Thoracic aorta (tissue), 2 donors: ENCODE data around the gene DGCR6L. TPM values are rescaled to one million over a fixed set of nuclear protein-coding genes. Genes with fewer than 3 reads are reported as not detected.
"Not testable (repeated sequence)": the region's sequence is repeated elsewhere in the genome, so short reads cannot be mapped to it uniquely, and the experiment has no call there.

ENCODE experiments used
- ATAC-seq: fragments of 150-250 bp; one replicate; pipeline ENCODE4 v1.8.0; 2017; ENCODE audit warnings: low read depth; ENCODE audit not compliant: insufficient number of reproducible peaks, low FRiP score
- DNase-seq: peaks from one replicate; pipeline ENCODE4 v3.0.0-alpha.2; 2020; ENCODE audit warnings: low spot score
- H3K27ac ChIP-seq, 2 donors: fragments of 200-600 bp; sonication (generic); 1 replicate in 1 of 2; 2 replicates in 1 of 2; pipeline ENCODE4 v1.5.1; 2016; ENCODE audit warnings: mild to moderate bottlenecking in 2 of 2, moderate library complexity in 2 of 2
- H3K27me3 ChIP-seq: fragments of 200-600 bp; sonication (generic); replicated peaks from 2 replicates; pipeline ENCODE4 v1.6.0; 2016; ENCODE audit warnings: mild to moderate bottlenecking; ENCODE audit not compliant: insufficient read depth
- H3K36me3 ChIP-seq: fragments of 200-600 bp; sonication (generic); one replicate; pipeline ENCODE4 v1.5.1; 2016
- H3K4me1 ChIP-seq, 2 donors: fragments of 200-600 bp; sonication (generic); 1 replicate in 1 of 2; 2 replicates in 1 of 2; pipeline versions ENCODE4 v1.5.1 to v1.6.0; 2016; ENCODE audit warnings: low read depth in 2 of 2, mild to moderate bottlenecking in 1 of 2; ENCODE audit not compliant: control insufficient read depth in 1 of 2
- H3K4me3 ChIP-seq: fragments of 200-600 bp; sonication (generic); 2 replicates; pipeline ENCODE4 v1.5.1; 2016; ENCODE audit warnings: mild to moderate bottlenecking
- H3K9me3 ChIP-seq: fragments of 200-600 bp; sonication (generic); 2 replicates; pipeline ENCODE4 v1.5.1; 2016
- CTCF ChIP-seq: fragments of 200-600 bp; sonication (generic); IDR thresholded peaks from one replicate; pipeline ENCODE4 v1.5.1; 2019; ENCODE audit warnings: antibody characterized with exemption
- total RNA-seq, 2 donors: library from RNA; depleted of rRNA; stranded (reverse); fragments of >200 nt; gene quantifications; one replicate each; pipeline versions ENCODE4 v1.1.0 to v1.2.3, GENCODE V29; 2016

DGCR6L gene
- total RNA-seq, 2 donors from 2014 or later = 28.8 to 69.3 TPM

GRCh38 chr22:20275836-20276235 lies 44.0 kb downstream of the DGCR6L start:
- Histone ChIP-seq H3K4me3 (no peak overlapping the region), H3K4me1 (no peaks in the 10 kb centered on the region), H3K27me3 (no peaks in the 10 kb centered on the region), H3K36me3 (no peaks in the 10 kb centered on the region), H3K27ac (no peak overlapping the region), H3K9me3 (no peaks in the 10 kb centered on the region)
- no peak for TF ChIP-seq CTCF
- DNase-seq = no peak
- ATAC-seq = no peak

GRCh38 chr22:20275325-20275724 lies 44.5 kb downstream of the DGCR6L start:
- H3K36me3 ChIP-seq, ATAC-seq, H3K27me3 ChIP-seq, H3K27ac ChIP-seq, H3K9me3 ChIP-seq, H3K4me3 ChIP-seq, DNase-seq, H3K4me1 ChIP-seq: not testable (repeated sequence)

GRCh38 chr22:20274374-20274773 lies 45.5 kb downstream of the DGCR6L start:
- not testable (repeated sequence) for H3K36me3 ChIP-seq, H3K27ac ChIP-seq, ATAC-seq, DNase-seq, H3K4me1 ChIP-seq, H3K9me3 ChIP-seq, H3K4me3 ChIP-seq, H3K27me3 ChIP-seq

- no peaks in the 10 kb centered on the region for H3K36me3 ChIP-seq
- ATAC-seq (no peak), DNase-seq (no peak)
- H3K27ac ChIP-seq = no peak overlapping the region
- H3K27me3 ChIP-seq = no peaks in the 10 kb centered on the region
- no peaks in the 10 kb centered on the region for H3K9me3 ChIP-seq
- no peak for TF ChIP-seq CTCF
- H3K4me1 ChIP-seq = no peaks in the 10 kb centered on the region
- H3K4me3 ChIP-seq = no peak overlapping the region
Measured at GRCh38 chr22:20273758-20274181, 46.1 kb downstream of the DGCR6L start.

- no peak for ATAC-seq
Measured at GRCh38 chr22:20272700-20273099, 47.2 kb downstream of the DGCR6L start.

GRCh38 chr22:20272174-20272573 lies 47.7 kb downstream of the DGCR6L start:
- TF ChIP-seq CTCF = no peak
- Histone ChIP-seq H3K27ac (no peak overlapping the region), H3K4me1 (peaks cover 0 to 10% of the 10 kb centered on the region in 2 donors), H3K9me3 (no peaks in the 10 kb centered on the region), H3K4me3 (no peak overlapping the region), H3K27me3 (no peaks in the 10 kb centered on the region), H3K36me3 (no peaks in the 10 kb centered on the region)
- DNase-seq (no peak), ATAC-seq (no peak)

More at GRCh38 chr22:20272700-20273099, 47.2 kb downstream of the DGCR6L start:
- Histone ChIP-seq H3K4me3 (no peak overlapping the region), H3K9me3 (no peaks in the 10 kb centered on the region), H3K27ac (no peak overlapping the region), H3K27me3 (no peaks in the 10 kb centered on the region), H3K36me3 (no peaks in the 10 kb centered on the region), H3K4me1 (peaks cover 0 to 5% of the 10 kb centered on the region in 2 donors)
- TF ChIP-seq CTCF = no peak
- no peak for DNase-seq
